Smooth muscle cell of the umbilical artery (primary cell): ENCODE data around the gene OR10A2. TPM values are rescaled to one million over a fixed set of nuclear protein-coding genes. Genes with fewer than 3 reads are reported as not detected.

Experiments used
- total RNA-seq: library from RNA; depleted of rRNA; stranded (reverse); fragments of >200 nt; gene quantifications from 2 replicates; pipeline ENCODE4 v1.2.3, GENCODE V29; 2014

OR10A2 gene, protein sequence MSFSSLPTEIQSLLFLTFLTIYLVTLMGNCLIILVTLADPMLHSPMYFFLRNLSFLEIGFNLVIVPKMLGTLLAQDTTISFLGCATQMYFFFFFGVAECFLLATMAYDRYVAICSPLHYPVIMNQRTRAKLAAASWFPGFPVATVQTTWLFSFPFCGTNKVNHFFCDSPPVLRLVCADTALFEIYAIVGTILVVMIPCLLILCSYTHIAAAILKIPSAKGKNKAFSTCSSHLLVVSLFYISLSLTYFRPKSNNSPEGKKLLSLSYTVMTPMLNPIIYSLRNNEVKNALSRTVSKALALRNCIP
- not detected in 2 replicates for total RNA-seq

DNA sequence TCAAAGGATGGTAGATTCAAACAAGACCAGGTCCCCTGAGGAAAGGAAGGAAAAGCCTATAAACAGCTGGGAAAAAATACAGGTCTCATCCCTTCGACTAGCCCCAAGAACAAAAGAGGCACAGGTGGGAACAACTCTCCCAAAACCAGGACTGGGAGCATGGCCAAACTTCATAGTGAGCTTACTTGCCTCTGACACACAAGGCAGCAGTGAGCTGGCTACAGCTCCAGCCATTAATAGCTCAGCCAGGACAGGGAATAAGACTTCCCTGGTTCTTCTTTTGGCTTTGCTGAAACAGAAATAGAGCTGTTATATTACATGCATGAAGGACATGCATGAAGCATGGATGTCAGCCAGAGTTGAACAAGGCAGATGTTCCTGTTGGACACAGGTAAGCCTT, at the start of gene OR10A2:
TSS of gene OR10A2 (plus strand) at position 97 of the 400 bp plus-strand sequence. CDS start 6,698 bp downstream, outside the sequence.

DNA sequence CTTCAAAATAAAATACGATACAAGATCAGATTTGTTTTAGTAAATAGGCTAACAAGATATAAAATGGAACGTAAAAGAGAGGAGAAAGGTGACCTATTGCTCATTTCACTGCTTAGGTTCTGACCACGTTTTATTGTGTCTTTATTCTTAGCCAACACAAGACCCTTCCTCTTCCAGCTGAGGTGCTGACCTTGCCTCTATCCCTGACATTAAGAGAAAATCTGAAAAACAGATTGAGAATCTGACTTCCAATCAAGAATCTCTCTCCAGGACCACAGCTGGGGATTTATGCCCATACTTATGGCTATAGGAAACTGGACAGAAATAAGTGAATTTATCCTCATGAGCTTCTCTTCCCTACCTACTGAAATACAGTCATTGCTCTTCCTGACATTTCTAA, 17.5 kb upstream of the OR10A2 start, which contains the start of gene OR10A5:
TSS of gene OR10A5 (plus strand) at position 301 of the 400 bp plus-strand sequence. CDS start at position 301, 0 bp downstream.

DNA sequence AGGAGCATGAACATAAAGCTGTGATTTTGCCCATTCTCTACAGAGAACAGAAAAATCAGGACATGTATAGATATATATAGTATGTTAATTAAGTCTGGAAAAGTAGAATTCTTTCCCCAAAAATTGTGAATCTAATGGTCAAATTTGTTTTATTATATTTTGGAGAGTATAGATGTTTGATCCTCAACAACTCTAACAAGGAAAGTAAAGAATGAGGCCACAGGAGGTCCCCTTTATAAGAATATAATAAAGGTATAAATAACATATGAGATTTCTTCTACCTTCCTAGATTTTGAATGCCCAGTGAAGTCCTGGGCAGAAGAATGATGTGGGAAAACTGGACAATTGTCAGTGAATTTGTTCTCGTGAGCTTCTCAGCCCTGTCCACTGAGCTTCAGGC, 13.5 kb downstream of the OR10A2 start, which contains the start of gene OR10A4:
TSS of gene OR10A4 (plus strand) at position 301 of the 400 bp plus-strand sequence. CDS start at position 324, 23 bp downstream.

DNA sequence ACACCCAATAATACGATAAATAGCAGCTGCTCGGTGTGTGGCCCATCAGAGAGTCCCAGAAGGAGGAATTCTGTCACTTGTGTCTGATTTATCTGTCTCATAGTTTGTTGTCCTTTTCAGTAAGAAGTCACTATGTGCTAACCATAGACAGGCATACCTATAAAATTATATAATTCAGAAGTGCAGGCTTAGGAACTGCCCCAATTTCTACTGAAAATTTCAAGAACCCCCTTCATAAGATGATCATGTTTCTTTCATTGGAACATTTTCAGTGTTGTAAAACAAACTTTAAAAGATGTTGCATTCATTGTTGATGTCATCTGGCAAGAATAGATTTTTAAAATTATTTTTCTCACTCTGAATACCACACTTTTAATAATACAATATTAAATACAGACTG, 29.5 kb downstream of the OR10A2 start, which contains the start of gene OR2D2:
TSS of gene OR2D2 (minus strand) at position 101 of the 400 bp plus-strand sequence. CDS start at position 101, 0 bp downstream.

DNA sequence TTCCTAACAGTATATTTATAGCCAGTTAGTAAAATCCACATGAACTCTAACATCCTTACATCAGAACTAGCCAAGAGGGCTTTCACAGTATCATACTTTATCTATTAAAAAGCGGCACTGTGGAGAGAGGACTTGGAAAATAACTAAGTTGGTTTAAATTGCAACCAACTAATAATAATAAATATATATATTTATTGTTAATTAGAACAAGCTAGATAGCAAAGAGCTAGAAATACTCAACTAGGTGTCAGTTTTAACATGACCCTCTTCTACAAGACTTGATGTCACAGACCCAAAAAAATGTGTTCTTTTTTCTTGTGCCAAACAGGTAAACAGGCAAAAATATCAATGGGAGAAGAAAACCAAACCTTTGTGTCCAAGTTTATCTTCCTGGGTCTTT, 57.8 kb downstream of the OR10A2 start, which contains the start of gene OR2D3:
TSS of gene OR2D3 (plus strand) at position 301 of the 400 bp plus-strand sequence. CDS start at position 301, 0 bp downstream.

Other genes starting within 250 kb of the OR10A2 start
- 124 and 159 TPM in 2 replicates for gene TPP1, start 243.6 kb upstream of the OR10A2 start, total RNA-seq
- gene DCHS1, start 207.2 kb upstream of the OR10A2 start, total RNA-seq, result 4.4 and 10.4 TPM in 2 replicates
- gene MRPL17, start 179.7 kb upstream of the OR10A2 start, total RNA-seq, result 37.0 and 63.2 TPM in 2 replicates
- gene OR2AG2, start 91.1 kb upstream of the OR10A2 start, total RNA-seq, result 0.28 TPM in 1 of 2 replicates, not detected in the other
- not detected in 2 replicates for gene OR2AG1, start 80.0 kb upstream of the OR10A2 start, total RNA-seq
- gene OR6A2, start 63.4 kb upstream of the OR10A2 start, total RNA-seq, result 0.30 and 1.2 TPM in 2 replicates
- gene OR10A5, start 17.4 kb upstream of the OR10A2 start, total RNA-seq, result not detected in 2 replicates
- gene OR10A4, start 13.6 kb downstream of the OR10A2 start, total RNA-seq, result not detected in 2 replicates
- gene OR2D2, start 29.4 kb downstream of the OR10A2 start, total RNA-seq, result 0.78 TPM in 1 of 2 replicates, not detected in the other
- gene OR2D3, start 57.9 kb downstream of the OR10A2 start, total RNA-seq, result not detected in 2 replicates
- gene ZNF215, start 63.4 kb downstream of the OR10A2 start, total RNA-seq, result 3.3 and 6.1 TPM in 2 replicates
- gene ZNF214, start 157.3 kb downstream of the OR10A2 start, total RNA-seq, result 2.8 and 4.2 TPM in 2 replicates
- 0.18 TPM in 1 of 2 replicates, not detected in the other for gene NLRP14, start 157.4 kb downstream of the OR10A2 start, total RNA-seq
- not detected in 2 replicates for gene RBMXL2, start 225.9 kb downstream of the OR10A2 start, total RNA-seq